ENCODE results near the gene YBX1. TPM values are rescaled to one million over a fixed set of nuclear protein-coding genes. Genes with fewer than 3 reads are reported as not detected.
A peak's percentile ranks its signal among the peaks of the same experiment; 100 is the strongest.

YBX1 gene
- total and polyA plus RNA-seq, 2 of the 13 experiments (the other 11 are each of a cell fraction or from before 2014, with no cell fraction given): 339 to 628 TPM

DNA sequence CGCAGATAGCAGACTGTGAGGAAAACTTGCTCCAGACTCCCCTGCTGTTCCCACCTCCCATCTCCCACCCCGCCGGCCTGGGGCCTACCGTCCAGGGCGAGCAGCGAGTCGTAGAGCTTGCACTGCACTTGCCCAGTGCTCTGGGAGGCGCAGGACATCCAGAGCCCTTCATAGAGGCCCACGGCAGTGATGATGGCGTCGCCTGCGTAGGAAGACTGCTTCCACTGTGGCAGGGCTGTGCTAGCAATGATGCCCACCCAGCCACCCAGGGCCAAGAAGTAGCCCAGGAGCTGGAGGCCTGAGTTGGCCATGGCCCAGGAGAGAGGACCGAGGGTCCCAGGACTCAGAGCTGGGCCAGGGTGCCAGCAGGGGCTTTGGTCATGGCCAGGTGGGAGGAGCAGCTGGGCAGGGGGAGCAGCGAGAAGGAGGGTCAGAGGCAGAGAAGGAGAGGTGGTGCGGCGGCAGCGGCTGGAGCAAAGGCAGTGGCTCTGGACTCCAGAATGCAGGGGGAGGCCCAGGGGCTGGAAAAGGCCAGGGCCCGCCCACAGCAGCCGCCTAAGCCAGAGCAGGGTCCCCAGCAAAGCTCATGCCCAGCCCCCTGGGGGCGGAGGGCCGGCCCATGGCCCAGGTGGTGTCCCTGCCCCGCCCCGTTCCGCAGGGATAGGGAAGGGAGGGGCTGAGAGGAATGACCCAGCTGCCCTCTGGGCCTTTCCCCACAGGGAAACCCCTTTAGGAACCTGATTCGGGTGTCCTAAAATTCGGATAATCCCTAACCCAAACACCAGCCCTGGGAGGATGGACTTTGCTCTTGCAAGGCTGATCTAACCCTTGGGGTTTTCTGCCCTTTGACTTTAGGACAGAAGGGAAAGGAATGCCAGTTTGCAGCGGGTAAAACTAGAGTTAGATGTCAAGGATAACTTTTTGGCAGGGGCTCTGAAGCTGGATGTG is 57.8 kb downstream of the YBX1 start, which contains the start of gene CLDN19 (continued):
- TF ChIP-seq, protein P1, sequence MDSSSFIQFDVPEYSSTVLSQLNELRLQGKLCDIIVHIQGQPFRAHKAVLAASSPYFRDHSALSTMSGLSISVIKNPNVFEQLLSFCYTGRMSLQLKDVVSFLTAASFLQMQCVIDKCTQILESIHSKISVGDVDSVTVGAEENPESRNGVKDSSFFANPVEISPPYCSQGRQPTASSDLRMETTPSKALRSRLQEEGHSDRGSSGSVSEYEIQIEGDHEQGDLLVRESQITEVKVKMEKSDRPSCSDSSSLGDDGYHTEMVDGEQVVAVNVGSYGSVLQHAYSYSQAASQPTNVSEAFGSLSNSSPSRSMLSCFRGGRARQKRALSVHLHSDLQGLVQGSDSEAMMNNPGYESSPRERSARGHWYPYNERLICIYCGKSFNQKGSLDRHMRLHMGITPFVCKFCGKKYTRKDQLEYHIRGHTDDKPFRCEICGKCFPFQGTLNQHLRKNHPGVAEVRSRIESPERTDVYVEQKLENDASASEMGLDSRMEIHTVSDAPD (CRISPR knock-in tag; IDR thresholded peaks at IDR 0.05): 0 out of 2 replicates have a peak, but pooled peaks have one; percentile 34
- TF ChIP-seq HNRNPUL1 (IDR thresholded peaks at IDR 0.05; ENCODE audit: low read depth, low read length) (no peak), ZNF720 (CRISPR knock-in tag; IDR thresholded peaks at IDR 0.05) (no peak), NR2C2 (CRISPR knock-in tag; IDR thresholded peaks at IDR 0.05; ENCODE audit: borderline replicate concordance) (peak; percentile 49; the same call in 1 of the 2 replicates), SMYD3 (CRISPR knock-in tag; IDR thresholded peaks at IDR 0.05) (peak; percentile 22; the same call in 1 of the 2 replicates), ZNF33B (CRISPR knock-in tag; IDR thresholded peaks at IDR 0.05) (peak; percentile 66; the same call in 1 of the 2 replicates), GFI1 (CRISPR knock-in tag; IDR thresholded peaks at IDR 0.05; ENCODE audit: borderline replicate concordance) (peak; percentile 31; the same call in 1 of the 2 replicates), CENPX (CRISPR knock-in tag; IDR thresholded peaks at IDR 0.05) (no peak), ZNF20 (CRISPR knock-in tag; IDR thresholded peaks at IDR 0.05) (no peak), NONO (IDR thresholded peaks at IDR 0.05) (no peak), NONO (CRISPR knock-in tag; conservative IDR thresholded peaks at IDR 0.05) (peak; percentile 52; the same call in 1 of the 2 replicates), CENPT (CRISPR knock-in tag; IDR thresholded peaks at IDR 0.05; ENCODE audit: low read depth) (no peak), PHF8 (CRISPR knock-in tag; IDR thresholded peaks at IDR 0.05) (peak; percentile 68; the same call in 1 of the 2 replicates), KDM1A (CRISPR knock-in tag; IDR thresholded peaks at IDR 0.05) (no peak), KLF13 (CRISPR knock-in tag; IDR thresholded peaks at IDR 0.05) (no peak), PITX1 (CRISPR knock-in tag; IDR thresholded peaks at IDR 0.05) (peak; percentile 25; the same call in 1 of the 2 replicates), ZNF558 (CRISPR knock-in tag; IDR thresholded peaks at IDR 0.05; ENCODE audit: borderline replicate concordance) (no peak), HCFC1 (IDR thresholded peaks at IDR 0.05; ENCODE audit: low read depth, low read length) (no peak)
- TF ChIP-seq, protein P2, sequence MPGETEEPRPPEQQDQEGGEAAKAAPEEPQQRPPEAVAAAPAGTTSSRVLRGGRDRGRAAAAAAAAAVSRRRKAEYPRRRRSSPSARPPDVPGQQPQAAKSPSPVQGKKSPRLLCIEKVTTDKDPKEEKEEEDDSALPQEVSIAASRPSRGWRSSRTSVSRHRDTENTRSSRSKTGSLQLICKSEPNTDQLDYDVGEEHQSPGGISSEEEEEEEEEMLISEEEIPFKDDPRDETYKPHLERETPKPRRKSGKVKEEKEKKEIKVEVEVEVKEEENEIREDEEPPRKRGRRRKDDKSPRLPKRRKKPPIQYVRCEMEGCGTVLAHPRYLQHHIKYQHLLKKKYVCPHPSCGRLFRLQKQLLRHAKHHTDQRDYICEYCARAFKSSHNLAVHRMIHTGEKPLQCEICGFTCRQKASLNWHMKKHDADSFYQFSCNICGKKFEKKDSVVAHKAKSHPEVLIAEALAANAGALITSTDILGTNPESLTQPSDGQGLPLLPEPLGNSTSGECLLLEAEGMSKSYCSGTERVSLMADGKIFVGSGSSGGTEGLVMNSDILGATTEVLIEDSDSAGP (CRISPR knock-in tag; IDR thresholded peaks at IDR 0.05; ENCODE audit: borderline replicate concordance): peak; percentile 61
- TF ChIP-seq, protein P3, sequence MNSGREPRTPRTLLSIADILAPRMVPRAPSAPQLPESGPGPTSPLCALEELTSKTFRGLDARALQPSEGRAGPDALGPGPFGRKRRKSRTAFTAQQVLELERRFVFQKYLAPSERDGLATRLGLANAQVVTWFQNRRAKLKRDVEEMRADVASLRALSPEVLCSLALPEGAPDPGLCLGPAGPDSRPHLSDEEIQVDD (CRISPR knock-in tag; IDR thresholded peaks at IDR 0.05; ENCODE audit: borderline replicate concordance): no peak
- TF ChIP-seq, protein P4, sequence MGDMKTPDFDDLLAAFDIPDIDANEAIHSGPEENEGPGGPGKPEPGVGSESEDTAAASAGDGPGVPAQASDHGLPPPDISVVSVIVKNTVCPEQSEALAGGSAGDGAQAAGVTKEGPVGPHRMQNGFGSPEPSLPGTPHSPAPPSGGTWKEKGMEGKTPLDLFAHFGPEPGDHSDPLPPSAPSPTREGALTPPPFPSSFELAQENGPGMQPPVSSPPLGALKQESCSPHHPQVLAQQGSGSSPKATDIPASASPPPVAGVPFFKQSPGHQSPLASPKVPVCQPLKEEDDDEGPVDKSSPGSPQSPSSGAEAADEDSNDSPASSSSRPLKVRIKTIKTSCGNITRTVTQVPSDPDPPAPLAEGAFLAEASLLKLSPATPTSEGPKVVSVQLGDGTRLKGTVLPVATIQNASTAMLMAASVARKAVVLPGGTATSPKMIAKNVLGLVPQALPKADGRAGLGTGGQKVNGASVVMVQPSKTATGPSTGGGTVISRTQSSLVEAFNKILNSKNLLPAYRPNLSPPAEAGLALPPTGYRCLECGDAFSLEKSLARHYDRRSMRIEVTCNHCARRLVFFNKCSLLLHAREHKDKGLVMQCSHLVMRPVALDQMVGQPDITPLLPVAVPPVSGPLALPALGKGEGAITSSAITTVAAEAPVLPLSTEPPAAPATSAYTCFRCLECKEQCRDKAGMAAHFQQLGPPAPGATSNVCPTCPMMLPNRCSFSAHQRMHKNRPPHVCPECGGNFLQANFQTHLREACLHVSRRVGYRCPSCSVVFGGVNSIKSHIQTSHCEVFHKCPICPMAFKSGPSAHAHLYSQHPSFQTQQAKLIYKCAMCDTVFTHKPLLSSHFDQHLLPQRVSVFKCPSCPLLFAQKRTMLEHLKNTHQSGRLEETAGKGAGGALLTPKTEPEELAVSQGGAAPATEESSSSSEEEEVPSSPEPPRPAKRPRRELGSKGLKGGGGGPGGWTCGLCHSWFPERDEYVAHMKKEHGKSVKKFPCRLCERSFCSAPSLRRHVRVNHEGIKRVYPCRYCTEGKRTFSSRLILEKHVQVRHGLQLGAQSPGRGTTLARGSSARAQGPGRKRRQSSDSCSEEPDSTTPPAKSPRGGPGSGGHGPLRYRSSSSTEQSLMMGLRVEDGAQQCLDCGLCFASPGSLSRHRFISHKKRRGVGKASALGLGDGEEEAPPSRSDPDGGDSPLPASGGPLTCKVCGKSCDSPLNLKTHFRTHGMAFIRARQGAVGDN (CRISPR knock-in tag; IDR thresholded peaks at IDR 0.05): peak; percentile 74

All from HepG2 (cell line).